ENCODE data around the gene ATP6V0E1. TPM values are rescaled to one million over a fixed set of nuclear protein-coding genes. Genes with fewer than 3 reads are reported as not detected.

ATP6V0E1 gene
- total RNA-seq, 1 experiment from 2014 or later: 84.6 TPM

- Histone ChIP-seq H3K27me3 (ENCODE audit: insufficient read depth, low read length) (no peaks in the 10 kb centered on the region), H3K9ac (ENCODE audit: low read length) (no peak overlapping the region), H3K79me2 (ENCODE audit: insufficient read depth, low read length) (no peaks in the 10 kb centered on the region), H4K20me1 (ENCODE audit: insufficient read depth) (no peaks in the 10 kb centered on the region), H3K9me3 (ENCODE audit: control insufficient read depth in 1 of 2, insufficient read depth in 1 of 2, low read depth in 1 of 2, low read length in 2 of 2) (no peaks in the 10 kb centered on the region), H3K4me2 (ENCODE audit: low read length) (no peak overlapping the region), H3K4me1 (ENCODE audit: control insufficient read depth in 1 of 2, insufficient read depth in 2 of 2, low read length in 2 of 2) (peaks cover 0 to 8% of the 10 kb centered on the region in 2 experiments; a peak in 1 of 4 replicates), H3K27ac (ENCODE audit: low read depth, low read length) (no peak overlapping the region), H3K4me3 (replicated peaks in 1 of 2; ENCODE audit: low read depth in 1 of 2, low read length in 2 of 2) (no peak overlapping the region), H3K36me3 (ENCODE audit: control insufficient read depth in 1 of 2, insufficient read depth in 2 of 2, low read length in 2 of 2) (no peaks in the 10 kb centered on the region), H2AFZ (ENCODE audit: low read depth, low read length, poor library complexity, severe bottlenecking) (no peak overlapping the region), H3K9me2 (ENCODE audit: insufficient read depth) (no peaks in the 10 kb centered on the region)
- TF ChIP-seq RAD21 (IDR thresholded peaks at IDR 0.05; ENCODE audit: low read depth) (no peak), TCF7L2 (IDR thresholded peaks at IDR 0.05; ENCODE audit: borderline replicate concordance, extremely low read depth, insufficient read depth, insufficient read length) (no peak), ZFX (IDR thresholded peaks at IDR 0.05) (no peak), SRF (IDR thresholded peaks at IDR 0.05; ENCODE audit: low read depth) (no peak), POLR2AphosphoS5 (IDR thresholded peaks at IDR 0.05; ENCODE audit: low read depth, low read length) (no peak), YY1 (IDR thresholded peaks at IDR 0.05; ENCODE audit: extremely low read depth, insufficient replicate concordance, low read depth, low read length) (no peak), EZH2phosphoT487 (IDR thresholded peaks at IDR 0.05; ENCODE audit: borderline replicate concordance) (no peak), ATF3 (IDR thresholded peaks at IDR 0.05) (no peak), CEBPB (IDR thresholded peaks at IDR 0.05; ENCODE audit: low read depth) (no peak), ZNF274 (IDR thresholded peaks at IDR 0.05; ENCODE audit: low read depth, low read length) (no peak), SIN3A (IDR thresholded peaks at IDR 0.05; ENCODE audit: low read depth) (no peak), ELF1 (IDR thresholded peaks at IDR 0.05; ENCODE audit: borderline replicate concordance, low read depth) (no peak), CTCF (IDR thresholded peaks at IDR 0.05 in 2 of 3, conservative IDR thresholded peaks at IDR 0.05 in 1 of 3; ENCODE audit: borderline replicate concordance in 1 of 3, insufficient read depth in 1 of 3, low read depth in 2 of 3, low read length in 2 of 3) (no peak), SP1 (IDR thresholded peaks at IDR 0.05; ENCODE audit: low read depth) (no peak), JUND (IDR thresholded peaks at IDR 0.05) (no peak), POLR2A (IDR thresholded peaks at IDR 0.05; ENCODE audit: borderline replicate concordance, extremely low read depth, insufficient read depth, insufficient read length) (no peak), ZBTB33 (IDR thresholded peaks at IDR 0.05; ENCODE audit: extremely low read depth, insufficient replicate concordance, low read length) (no peak), REST (IDR thresholded peaks at IDR 0.05; ENCODE audit: low read depth) (no peak), MAX (IDR thresholded peaks at IDR 0.05) (no peak)
- CTCF ChIA-PET: no interaction called here
- intact Hi-C loops (cut with micrococcal nuclease): no loop called here
- RAD21 ChIA-PET (ENCODE audit: low non-redundant PET in 1 of 2, low total read pairs in 2 of 2, uncharacterized antibody in 2 of 2, unreplicated experiment in 2 of 2): no interaction called here
- DNase-seq (ENCODE audit: low read depth, low spot score) (no peak), ATAC-seq (no peak)
- POLR2A ChIA-PET: no interaction called here
- BruUV-seq (replicated peaks): no TSS peak
Observed at GRCh38 chr5:172943906-172944305, 39.7 kb upstream of the ATP6V0E1 start.

All from HCT116 (cell line).